ENCODE measurements around the gene HOMER2.

GRCh38 chr15:82862886-82863285 lies 89.6 kb downstream of the HOMER2 start:
- no peak for TF ChIP-seq CTCF (conservative IDR thresholded peaks at IDR 0.05)
- no peak for TF ChIP-seq ZFX (IDR thresholded peaks at IDR 0.05)

Measured in C4-2B (cell line).